Naive thymus-derived CD8-positive, alpha-beta T cell (primary cell): Measurements from ENCODE around the gene DLG2. TPM values are rescaled to one million over a fixed set of nuclear protein-coding genes. Genes with fewer than 3 reads are reported as not detected.

ENCODE experiments used
- ATAC-seq, 2 donors: fragments of 150-1000 bp; cut with Tn5 transposase in 1 of 2; sonication (Bioruptor Pico), chemical (Tn5 transposase) in 1 of 2; 1 replicate in 1 of 2; 2 replicates in 1 of 2; pipeline ENCODE4 v1.10.0; 2021; ENCODE audit warnings: mild to moderate bottlenecking in 2 of 2, moderate library complexity in 2 of 2
- POLR2A ChIA-PET: fragments of 350-600 bp; sonication (Branson Sonifier 250); formaldehyde crosslinking; loops from one replicate; lab custom pipeline; 2021; ENCODE audit warnings: antibody characterized with exemption; lab: Charles Lee
- DNase-seq, 10 donors: peaks; one replicate each; pipeline versions ENCODE4 v3.0.0 to v3.0.0-alpha.2; 2020 to 2022
- H3K27ac Mint-ChIP-seq, 10 donors: one replicate each; pipeline ENCODE4 v1.8.0; 2020 to 2022; ENCODE audit warnings: mild to moderate bottlenecking in 10 of 10, mixed read lengths in 10 of 10, moderate library complexity in 4 of 10, inconsistent platforms in 1 of 10
- H3K27me3 Mint-ChIP-seq, 5 donors: one replicate each; pipeline ENCODE4 v1.8.0; 2021 to 2022; ENCODE audit warnings: mixed read lengths in 5 of 5
- H3K36me3 Mint-ChIP-seq, 3 donors: one replicate each; pipeline ENCODE4 v1.8.0; 2020 to 2022; ENCODE audit warnings: mixed read lengths in 3 of 3, mild to moderate bottlenecking in 2 of 3, inconsistent platforms in 1 of 3
- H3K4me1 Mint-ChIP-seq, 4 donors: one replicate each; pipeline ENCODE4 v1.8.0; 2021 to 2022; ENCODE audit warnings: mixed read lengths in 4 of 4
- H3K4me3 Mint-ChIP-seq, 10 donors: one replicate each; pipeline ENCODE4 v1.8.0; 2020 to 2022; ENCODE audit warnings: mild to moderate bottlenecking in 10 of 10, mixed read lengths in 10 of 10, moderate library complexity in 6 of 10, inconsistent platforms in 1 of 10
- H3K9me3 Mint-ChIP-seq, 9 donors: one replicate each; pipeline ENCODE4 v1.8.0; 2020 to 2022; ENCODE audit warnings: mixed read lengths in 9 of 9, mild to moderate bottlenecking in 3 of 9, inconsistent platforms in 1 of 9, moderate library complexity in 1 of 9
- polyA plus RNA-seq, 3 donors: library from polyadenylated mRNA; unstranded; fragments of 300-500 nt; fragmentation: Illumina TruSeq; gene quantifications; one replicate each; pipeline ENCODE4 v1.2.3, GENCODE V29; 2021
- total RNA-seq, 8 experiments: library from RNA in 2 of 8; stranded (reverse) in 2 of 8; gene quantifications; one replicate each; pipeline ENCODE4 v1.2.3 and lab custom pipeline; 2021 to 2026

DLG2 gene
- total and polyA plus RNA-seq, 5 experiments from 2014 or later, result 0.86 to 6.2 (median 2.5) TPM

DNA sequence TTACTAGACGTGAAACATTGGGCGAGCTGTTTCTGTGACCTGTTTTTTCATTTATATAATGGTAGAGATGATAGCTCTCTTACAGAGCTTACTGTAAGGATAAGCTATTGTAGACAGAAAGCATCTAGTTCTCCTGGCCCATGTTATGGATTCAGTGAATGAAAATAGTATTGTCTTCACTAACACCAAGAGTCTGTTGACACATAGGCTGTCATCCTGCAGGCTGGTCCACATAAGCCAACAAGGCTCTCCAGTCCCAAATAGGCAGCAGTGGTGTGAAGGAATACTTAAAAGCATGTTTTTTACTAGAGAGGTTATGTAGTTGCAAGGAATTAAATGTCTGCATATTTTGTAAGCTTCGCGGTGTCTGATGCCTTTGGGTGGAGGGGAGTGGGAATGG lies 1963.2 kb downstream of the DLG2 start:
- Mint-ChIP-seq H3K27ac (no peak overlapping the region), H3K36me3 (no peaks in the 10 kb centered on the region), H3K9me3 (peaks cover 0 to 4% (median 0%) of the 10 kb centered on the region in 9 donors), H3K4me3 (no peak overlapping the region), H3K4me1 (no peaks in the 10 kb centered on the region), H3K27me3 (peaks cover 0 to 17% (median 5%) of the 10 kb centered on the region in 5 donors)
- no peak for DNase-seq
- ATAC-seq, result no peak
- POLR2A ChIA-PET, result no interaction called here

DNA sequence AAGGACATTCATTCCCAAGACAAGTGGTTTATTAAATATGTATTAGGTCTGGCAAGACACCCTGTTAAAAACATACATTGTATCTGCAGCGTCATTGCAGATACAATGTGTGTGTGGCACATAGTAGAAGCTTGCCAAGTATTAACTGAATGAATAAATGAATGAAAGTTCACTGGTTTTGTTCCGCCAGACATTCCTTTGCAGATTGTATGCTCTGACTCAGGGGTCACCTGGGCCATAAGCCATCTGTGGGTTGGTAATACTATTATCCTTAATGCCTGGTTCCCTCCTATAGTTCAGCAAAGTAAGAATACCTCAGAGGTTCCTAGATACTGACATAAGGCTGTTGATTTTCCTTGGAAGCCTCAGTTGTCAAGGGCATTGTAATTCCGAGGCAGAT lies 1963.7 kb downstream of the DLG2 start:
- H3K4me3 Mint-ChIP-seq, result no peak overlapping the region
- no peaks in the 10 kb centered on the region for H3K4me1 Mint-ChIP-seq
- no peaks in the 10 kb centered on the region for H3K36me3 Mint-ChIP-seq
- POLR2A ChIA-PET, result no interaction called here
- DNase-seq (no peak), ATAC-seq (no peak)
- H3K27ac Mint-ChIP-seq, result no peak overlapping the region
- peaks cover 0 to 4% (median 0%) of the 10 kb centered on the region in 9 donors for H3K9me3 Mint-ChIP-seq
- H3K27me3 Mint-ChIP-seq, result peaks cover 0 to 17% (median 5%) of the 10 kb centered on the region in 5 donors

DNA sequence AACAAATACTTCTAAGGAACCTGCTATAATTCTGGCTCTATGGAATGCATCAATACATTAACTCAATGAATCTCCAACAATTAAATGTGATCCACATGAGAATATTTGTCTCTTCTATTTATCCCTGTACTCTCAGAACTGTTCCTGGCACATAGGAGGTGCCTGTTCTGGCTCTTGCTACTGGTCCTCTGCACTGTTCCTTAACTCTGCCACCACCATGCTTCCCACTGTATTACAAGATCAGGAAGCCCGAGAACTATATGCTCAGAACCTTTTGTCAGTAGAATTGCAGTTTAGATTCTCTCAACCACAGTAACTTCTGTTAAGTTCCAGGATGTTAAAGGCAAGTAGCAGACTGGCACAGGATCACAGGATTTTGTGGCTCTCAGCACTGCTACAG lies 1964.7 kb downstream of the DLG2 start:
- no peak overlapping the region for H3K27ac Mint-ChIP-seq
- DNase-seq (no peak), ATAC-seq (no peak)
- no peaks in the 10 kb centered on the region for H3K4me1 Mint-ChIP-seq
- POLR2A ChIA-PET, result no interaction called here
- peaks cover 0 to 4% (median 0%) of the 10 kb centered on the region in 9 donors for H3K9me3 Mint-ChIP-seq
- H3K27me3 Mint-ChIP-seq, result peaks cover 0 to 17% (median 5%) of the 10 kb centered on the region in 5 donors
- no peaks in the 10 kb centered on the region for H3K36me3 Mint-ChIP-seq
- no peak overlapping the region for H3K4me3 Mint-ChIP-seq

DNA sequence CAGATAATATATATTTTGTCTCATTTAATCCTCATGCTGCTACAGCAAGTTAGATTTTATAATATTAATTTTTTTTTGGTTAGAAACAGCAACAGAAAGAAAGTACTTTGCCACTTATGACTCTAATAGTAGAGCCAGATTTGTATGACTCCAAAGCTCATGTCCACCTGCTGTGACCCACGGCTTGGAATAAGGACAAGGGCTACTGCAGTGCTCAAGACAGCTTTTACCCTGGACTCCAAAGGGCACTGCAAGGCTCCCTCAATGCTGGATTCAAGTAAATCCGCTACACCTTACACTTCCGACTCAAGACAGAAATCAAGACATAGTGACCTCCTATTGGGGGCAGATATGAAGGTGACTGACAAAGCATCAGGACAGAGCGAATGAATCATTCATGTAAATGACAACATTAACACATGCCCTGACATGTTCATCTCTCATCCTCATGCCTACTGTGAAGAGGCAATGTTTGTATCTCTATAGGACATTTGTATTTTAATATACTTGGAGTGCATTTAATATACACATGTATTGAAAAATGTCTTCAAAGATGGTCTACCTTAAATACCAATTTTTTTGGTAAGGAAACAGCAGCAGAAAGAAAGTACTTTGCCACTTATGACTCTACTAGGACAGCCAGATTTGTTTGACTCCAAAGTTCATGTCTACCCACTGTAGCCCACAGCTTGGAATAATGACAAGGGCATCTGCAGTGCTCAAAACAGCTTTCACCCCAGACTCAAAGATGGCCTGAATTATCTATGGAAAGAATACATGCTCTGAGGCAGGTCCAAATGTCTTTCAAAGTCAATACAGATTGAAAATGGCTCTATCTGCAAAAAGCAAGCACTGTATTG lies 1965.4 kb downstream of the DLG2 start:
- H3K4me1 Mint-ChIP-seq, result no peaks in the 10 kb centered on the region
- H3K4me3 Mint-ChIP-seq, result no peak overlapping the region
- DNase-seq, result no peak
- no peaks in the 10 kb centered on the region for H3K36me3 Mint-ChIP-seq
- H3K9me3 Mint-ChIP-seq, result peaks cover 0 to 4% (median 0%) of the 10 kb centered on the region in 9 donors
- H3K27me3 Mint-ChIP-seq, result peaks cover 0 to 17% (median 4%) of the 10 kb centered on the region in 5 donors
- ATAC-seq, result no peak
- no peak overlapping the region for H3K27ac Mint-ChIP-seq
- POLR2A ChIA-PET, result no interaction called here

DNA sequence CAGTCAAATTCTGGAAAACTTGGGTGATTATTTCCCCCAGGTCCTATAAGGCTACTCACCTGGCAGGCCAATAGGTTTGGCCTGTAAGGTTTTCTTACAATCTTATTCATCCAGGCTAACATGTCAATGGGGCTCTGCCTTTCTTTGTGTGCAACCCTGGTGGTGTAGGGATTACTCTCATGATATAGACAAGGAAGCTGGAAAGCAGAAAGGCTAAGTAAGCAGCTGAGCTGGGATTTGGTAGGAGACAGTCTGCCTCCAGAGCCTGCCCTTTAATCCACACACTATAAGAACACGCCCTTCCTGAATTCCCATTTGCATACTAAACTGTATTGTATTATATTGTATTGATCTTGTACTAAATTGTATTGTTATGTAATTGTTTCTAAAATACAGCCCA lies 1967.7 kb downstream of the DLG2 start:
- Mint-ChIP-seq H3K4me3 (no peak overlapping the region), H3K9me3 (peaks cover 0 to 4% (median 0%) of the 10 kb centered on the region in 9 donors), H3K27me3 (peaks cover 0 to 10% (median 2%) of the 10 kb centered on the region in 5 donors), H3K27ac (no peak overlapping the region), H3K4me1 (no peaks in the 10 kb centered on the region), H3K36me3 (no peaks in the 10 kb centered on the region)
- POLR2A ChIA-PET, result no interaction called here
- no peak for ATAC-seq
- no peak for DNase-seq

DNA sequence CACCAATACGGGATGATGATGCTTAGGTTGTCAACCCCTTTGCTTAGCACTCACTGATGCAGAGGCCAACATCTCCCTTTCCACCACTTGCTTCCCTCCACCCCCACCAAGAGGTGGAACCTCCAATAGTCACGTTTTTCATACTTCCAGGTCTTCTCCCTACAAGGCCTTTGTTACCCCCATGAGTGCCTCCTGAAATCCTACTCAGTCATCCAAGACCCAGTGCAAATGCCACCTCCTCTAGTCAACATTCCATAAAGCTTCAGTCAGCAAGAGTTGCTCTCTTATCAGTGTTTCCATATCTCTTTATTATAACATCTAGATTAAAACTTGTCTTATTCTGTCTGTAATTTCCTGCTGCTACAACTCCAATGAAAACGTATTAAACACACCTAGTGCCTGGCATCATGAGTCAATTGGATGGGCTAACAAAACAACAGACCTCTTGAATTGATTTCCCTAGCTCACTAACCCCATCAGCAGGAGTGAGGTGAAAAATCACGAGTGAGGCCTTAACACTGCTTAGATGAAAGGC lies 1970.3 kb downstream of the DLG2 start:
- POLR2A ChIA-PET, result no interaction called here
- H3K36me3 Mint-ChIP-seq, result no peaks in the 10 kb centered on the region
- no peaks in the 10 kb centered on the region for H3K4me1 Mint-ChIP-seq
- DNase-seq (no peak), ATAC-seq (no peak)
- H3K9me3 Mint-ChIP-seq, result peaks cover 0 to 1% (median 0%) of the 10 kb centered on the region in 9 donors
- H3K4me3 Mint-ChIP-seq, result no peak overlapping the region
- peaks cover 4 to 10% (median 7%) of the 10 kb centered on the region in 5 donors for H3K27me3 Mint-ChIP-seq
- peak overlapping the region in 1 of 10 donors; percentile 9 for H3K27ac Mint-ChIP-seq

DNA sequence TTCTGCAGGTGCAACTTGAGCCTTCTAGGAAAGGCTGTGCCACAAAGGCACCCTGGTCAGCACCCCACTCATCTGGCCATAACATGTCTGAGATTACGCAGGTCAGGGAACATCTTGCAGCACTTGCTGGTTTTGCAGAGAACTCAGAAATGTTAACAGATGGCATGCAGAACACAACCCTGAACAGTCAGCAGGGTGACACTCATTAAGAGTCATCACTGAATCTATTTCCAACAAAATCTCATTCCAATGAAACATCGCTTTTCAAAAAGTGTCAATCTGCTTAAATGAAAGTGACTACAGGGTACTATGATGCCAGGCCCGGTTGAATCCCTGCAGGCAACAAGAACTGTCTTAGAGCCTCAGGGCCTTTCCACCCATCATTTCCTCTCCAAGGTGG lies 1971.2 kb downstream of the DLG2 start:
- no peak for ATAC-seq
- Mint-ChIP-seq H3K27me3 (peaks cover 0 to 10% (median 9%) of the 10 kb centered on the region in 5 donors), H3K4me3 (no peak overlapping the region), H3K4me1 (no peaks in the 10 kb centered on the region), H3K9me3 (peaks cover 0 to 1% (median 0%) of the 10 kb centered on the region in 9 donors), H3K36me3 (no peaks in the 10 kb centered on the region), H3K27ac (no peak overlapping the region)
- no peak for DNase-seq
- POLR2A ChIA-PET, result no interaction called here

DNA sequence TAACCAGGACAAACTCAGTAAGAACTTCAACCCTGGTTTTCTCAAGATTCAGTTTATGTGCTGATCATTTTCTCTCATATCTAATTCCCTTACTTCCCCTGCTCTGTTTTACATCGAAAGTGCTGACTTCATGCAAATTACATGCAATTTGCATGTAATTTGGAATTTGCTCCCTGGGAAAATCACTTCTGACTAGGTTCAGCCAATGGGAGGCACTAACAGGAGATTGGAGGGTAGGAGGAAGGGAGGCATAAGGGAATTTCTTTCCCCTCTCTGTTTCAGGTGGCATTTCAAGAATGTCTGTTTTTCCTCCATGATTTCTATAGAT lies 1977.7 kb downstream of the DLG2 start:
- Mint-ChIP-seq H3K27ac (no peak overlapping the region), H3K4me3 (no peak overlapping the region), H3K4me1 (no peaks in the 10 kb centered on the region), H3K9me3 (peaks cover 0 to 1% (median 0%) of the 10 kb centered on the region in 9 donors), H3K36me3 (no peaks in the 10 kb centered on the region), H3K27me3 (peaks cover 12 to 24% (median 16%) of the 10 kb centered on the region in 5 donors)
- POLR2A ChIA-PET, result no interaction called here
- ATAC-seq, result no peak
- DNase-seq, result no peak

DNA sequence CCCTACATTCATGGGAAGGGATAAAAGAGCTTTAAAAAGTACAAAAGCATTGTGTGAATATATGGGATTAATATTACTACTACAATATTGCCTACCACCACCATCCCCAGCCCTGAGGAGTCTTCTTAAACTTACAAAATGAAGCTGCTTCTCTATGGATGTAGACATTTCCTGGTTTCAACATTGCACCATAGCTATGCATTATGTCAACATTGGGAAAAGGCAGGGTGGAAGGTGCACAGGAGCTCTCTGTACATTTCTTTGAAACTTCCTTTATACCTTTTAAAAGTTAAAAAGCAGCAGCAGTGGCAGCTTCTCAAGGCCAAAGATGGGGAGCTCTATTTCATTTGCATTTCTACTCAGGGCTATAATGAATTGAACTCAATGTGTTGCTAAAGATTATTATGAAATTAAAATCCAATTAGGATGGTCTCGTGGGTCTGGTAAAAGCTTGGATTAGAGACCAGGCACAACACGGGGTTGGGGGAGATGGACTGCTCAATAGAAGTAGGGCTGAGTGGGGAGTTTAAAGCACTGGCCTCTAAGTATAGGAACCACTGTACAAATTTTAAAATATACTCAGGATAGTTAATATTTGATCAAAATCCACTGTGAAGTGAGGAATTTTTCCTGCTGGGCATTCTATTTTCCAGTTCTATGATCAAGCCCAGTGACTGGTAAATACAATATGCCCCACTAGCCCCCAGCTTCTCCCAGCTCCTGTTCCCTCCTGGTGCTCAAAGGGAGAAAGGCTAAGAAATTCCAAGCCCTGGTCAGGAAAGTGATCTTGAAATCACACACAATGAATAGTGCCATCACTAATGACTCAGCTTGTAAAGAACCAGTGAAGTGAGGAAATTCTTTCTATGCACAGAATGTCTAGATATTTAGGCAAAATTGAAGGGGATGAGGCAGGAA lies 1978.3 kb downstream of the DLG2 start:
- no peak overlapping the region for H3K4me3 Mint-ChIP-seq
- no peaks in the 10 kb centered on the region for H3K4me1 Mint-ChIP-seq
- H3K9me3 Mint-ChIP-seq, result peaks cover 0 to 1% (median 0%) of the 10 kb centered on the region in 9 donors

DNA sequence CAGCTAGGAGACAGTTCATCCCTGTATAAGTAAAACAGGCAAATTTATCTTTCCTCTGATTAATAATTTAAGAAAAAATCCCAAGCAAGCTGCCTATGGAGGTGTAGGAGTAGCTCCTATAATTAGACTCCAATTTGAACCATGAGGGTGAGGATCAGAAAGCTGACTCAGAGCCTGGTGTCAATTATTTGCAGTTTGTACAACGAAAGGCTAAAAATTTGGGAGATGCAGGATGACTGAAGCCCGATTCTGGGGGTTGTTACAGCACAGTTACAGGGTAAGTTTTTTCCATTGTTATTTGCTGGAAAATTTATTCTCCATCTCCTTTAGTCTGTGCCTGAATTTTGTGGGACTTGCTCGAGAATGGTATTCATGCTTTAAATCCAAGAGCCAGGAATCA lies 1981.6 kb downstream of the DLG2 start:
- Mint-ChIP-seq H3K4me1 (no peaks in the 10 kb centered on the region), H3K4me3 (no peak overlapping the region), H3K27ac (no peak overlapping the region), H3K36me3 (no peaks in the 10 kb centered on the region), H3K9me3 (no peaks in the 10 kb centered on the region), H3K27me3 (peaks cover 4 to 21% (median 16%) of the 10 kb centered on the region in 5 donors)
- ATAC-seq, result no peak
- DNase-seq, result no peak
- POLR2A ChIA-PET, result no interaction called here

More for the DNA sequence above, 1978.3 kb downstream of the DLG2 start:
- Mint-ChIP-seq H3K27ac (no peak overlapping the region), H3K27me3 (peaks cover 8 to 19% (median 14%) of the 10 kb centered on the region in 5 donors), H3K36me3 (no peaks in the 10 kb centered on the region)
- POLR2A ChIA-PET, result no interaction called here
- DNase-seq (no peak), ATAC-seq (no peak)

DNA sequence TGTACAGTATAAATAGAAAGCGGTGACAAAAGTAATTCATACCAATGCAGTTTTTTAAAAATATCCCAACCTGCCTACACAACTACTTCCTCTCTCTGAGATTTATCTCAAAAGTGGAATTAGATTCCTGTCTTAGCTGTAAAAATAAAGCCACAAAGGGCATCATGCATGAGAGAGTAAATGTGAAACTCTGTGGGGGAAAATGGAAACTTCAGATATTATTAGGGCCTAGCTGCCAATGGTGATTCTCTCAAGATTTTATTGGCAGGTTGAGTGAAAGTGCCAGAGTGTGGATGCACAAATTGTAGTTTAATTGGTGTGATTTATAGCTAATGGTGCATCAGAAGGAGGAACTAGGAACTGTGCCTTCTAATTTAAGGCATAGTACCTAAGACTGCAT lies 1984.0 kb downstream of the DLG2 start:
- peaks cover 6 to 21% (median 10%) of the 10 kb centered on the region in 5 donors for H3K27me3 Mint-ChIP-seq
- no peaks in the 10 kb centered on the region for H3K9me3 Mint-ChIP-seq
- no peak for ATAC-seq
- no peaks in the 10 kb centered on the region for H3K36me3 Mint-ChIP-seq
- no peak overlapping the region for H3K27ac Mint-ChIP-seq
- no peaks in the 10 kb centered on the region for H3K4me1 Mint-ChIP-seq
- H3K4me3 Mint-ChIP-seq, result no peak overlapping the region
- POLR2A ChIA-PET, result no interaction called here
- DNase-seq, result no peak

DNA sequence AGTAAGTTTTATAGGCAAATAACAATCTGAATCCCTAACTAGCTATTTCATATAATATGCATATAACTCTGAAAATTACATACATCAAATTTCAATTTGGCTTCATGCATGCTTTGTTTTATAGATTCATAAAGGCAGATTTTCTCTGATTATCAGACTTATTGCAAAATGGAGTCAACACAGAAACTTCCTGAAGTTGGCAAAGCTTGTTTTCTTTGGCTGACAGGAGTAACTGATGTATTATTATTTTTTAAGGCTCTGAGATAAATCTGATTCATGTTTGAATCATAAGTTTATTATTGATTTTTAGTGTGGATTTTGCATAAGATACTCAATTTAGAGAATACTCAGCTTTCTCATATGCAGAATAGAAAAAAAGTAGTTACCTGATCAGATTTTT lies 1984.6 kb downstream of the DLG2 start:
- POLR2A ChIA-PET, result no interaction called here
- no peaks in the 10 kb centered on the region for H3K36me3 Mint-ChIP-seq
- H3K4me3 Mint-ChIP-seq, result no peak overlapping the region
- ATAC-seq (no peak), DNase-seq (no peak)
- peaks cover 0 to 2% (median 0%) of the 10 kb centered on the region in 9 donors for H3K9me3 Mint-ChIP-seq
- H3K27ac Mint-ChIP-seq, result no peak overlapping the region
- H3K4me1 Mint-ChIP-seq, result no peaks in the 10 kb centered on the region
- H3K27me3 Mint-ChIP-seq, result peaks cover 6 to 27% (median 10%) of the 10 kb centered on the region in 5 donors

DNA sequence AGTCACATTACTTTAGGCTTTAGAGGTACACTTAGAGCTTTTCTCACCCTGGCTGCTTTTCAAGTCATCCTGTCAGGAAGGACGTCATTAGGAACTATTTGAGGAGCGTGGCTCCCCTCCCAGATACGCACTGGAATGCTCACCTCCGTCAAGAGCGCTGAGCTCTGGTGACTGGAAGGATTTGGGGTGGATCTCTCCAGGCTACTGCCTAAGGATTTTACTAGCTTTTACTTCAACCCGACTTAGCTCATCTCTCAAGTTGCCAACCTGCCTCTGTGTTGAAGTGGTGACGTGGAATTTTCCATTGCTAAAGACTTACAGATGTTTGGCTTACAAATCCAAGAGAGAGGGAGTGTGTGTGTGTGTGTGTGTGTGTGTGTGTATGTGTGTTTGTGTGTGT lies 1985.6 kb downstream of the DLG2 start:
- Mint-ChIP-seq H3K27me3 (peaks cover 4 to 23% (median 8%) of the 10 kb centered on the region in 5 donors), H3K27ac (no peak overlapping the region), H3K4me1 (no peaks in the 10 kb centered on the region), H3K36me3 (no peaks in the 10 kb centered on the region), H3K4me3 (no peak overlapping the region), H3K9me3 (peaks cover 0 to 3% (median 0%) of the 10 kb centered on the region in 9 donors)
- DNase-seq (no peak), ATAC-seq (no peak)
- POLR2A ChIA-PET, result no interaction called here
